Stomach (tissue), 4 donors: ENCODE measurements around the gene CNDP2.

Experiments used
- POLR2A ChIP-seq, 4 donors: fragments of 450-650 bp; IDR thresholded peaks; one replicate each; pipeline ENCODE4 v1.6.1; 2016; ENCODE audit warnings: antibody characterized with exemption in 4 of 4, control low read depth in 2 of 4, mild to moderate bottlenecking in 1 of 4, moderate library complexity in 1 of 4
- TF ChIP-seq, protein P1 (sequence below), 7 experiments: fragments of 450-650 bp in 4 of 7; fragments of 200-600 bp in 3 of 7; sonication (generic) in 3 of 7; IDR thresholded peaks; one replicate each; pipeline ENCODE4 v1.5.1; 2016 to 2019; ENCODE audit warnings: antibody characterized with exemption in 7 of 7, control low read depth in 2 of 7, mild to moderate bottlenecking in 1 of 7

DNA sequence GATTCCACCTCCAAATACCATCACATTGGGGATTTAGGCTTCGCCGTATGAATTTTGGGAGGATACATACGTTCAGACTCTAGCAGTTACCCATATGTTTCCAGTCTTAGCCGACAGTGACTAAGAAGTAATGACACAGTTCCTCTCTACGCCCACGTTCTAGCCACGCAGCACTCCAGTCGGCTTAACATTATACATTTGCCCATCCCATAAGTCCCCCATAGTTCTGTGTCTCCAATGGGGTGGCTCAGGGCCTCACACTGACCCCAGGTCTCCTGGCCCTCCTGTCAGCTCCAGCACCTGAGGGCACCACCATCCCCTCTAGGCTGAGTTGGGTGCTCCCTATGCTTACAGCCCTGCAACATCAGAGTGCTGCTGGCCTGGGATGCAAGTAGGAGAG lies 18.4 kb upstream of the CNDP2 start:
- no peak for TF ChIP-seq POLR2A (IDR thresholded peaks at IDR 0.05)
- TF ChIP-seq, protein P1, sequence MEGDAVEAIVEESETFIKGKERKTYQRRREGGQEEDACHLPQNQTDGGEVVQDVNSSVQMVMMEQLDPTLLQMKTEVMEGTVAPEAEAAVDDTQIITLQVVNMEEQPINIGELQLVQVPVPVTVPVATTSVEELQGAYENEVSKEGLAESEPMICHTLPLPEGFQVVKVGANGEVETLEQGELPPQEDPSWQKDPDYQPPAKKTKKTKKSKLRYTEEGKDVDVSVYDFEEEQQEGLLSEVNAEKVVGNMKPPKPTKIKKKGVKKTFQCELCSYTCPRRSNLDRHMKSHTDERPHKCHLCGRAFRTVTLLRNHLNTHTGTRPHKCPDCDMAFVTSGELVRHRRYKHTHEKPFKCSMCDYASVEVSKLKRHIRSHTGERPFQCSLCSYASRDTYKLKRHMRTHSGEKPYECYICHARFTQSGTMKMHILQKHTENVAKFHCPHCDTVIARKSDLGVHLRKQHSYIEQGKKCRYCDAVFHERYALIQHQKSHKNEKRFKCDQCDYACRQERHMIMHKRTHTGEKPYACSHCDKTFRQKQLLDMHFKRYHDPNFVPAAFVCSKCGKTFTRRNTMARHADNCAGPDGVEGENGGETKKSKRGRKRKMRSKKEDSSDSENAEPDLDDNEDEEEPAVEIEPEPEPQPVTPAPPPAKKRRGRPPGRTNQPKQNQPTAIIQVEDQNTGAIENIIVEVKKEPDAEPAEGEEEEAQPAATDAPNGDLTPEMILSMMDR (IDR thresholded peaks at IDR 0.05): no peak
